H9 (cell line): ENCODE results near the gene MAP2K3. TPM values are rescaled to one million over a fixed set of nuclear protein-coding genes. Genes with fewer than 3 reads are reported as not detected.

Source experiments
- DNase-seq: peaks from one replicate; pipeline ENCODE4 v3.0.0-alpha.2; 2017
- H2AFZ ChIP-seq: one replicate; pipeline ENCODE4 v1.6.1; 2013; ENCODE audit warnings: mild to moderate bottlenecking, low read length, control low read depth, moderate library complexity
- H2AK5ac ChIP-seq: 2 replicates; pipeline ENCODE4 v1.6.1; 2013; ENCODE audit warnings: low read length, control low read depth, mixed read lengths; ENCODE audit not compliant: insufficient read length
- H2BK120ac ChIP-seq: one replicate; pipeline ENCODE4 v1.6.1; 2013; ENCODE audit warnings: low read depth, mild to moderate bottlenecking, low read length, control low read depth, inconsistent platforms; ENCODE audit not compliant: poor library complexity, severe bottlenecking
- H2BK12ac ChIP-seq: 2 replicates; pipeline ENCODE4 v1.6.1; 2013; ENCODE audit warnings: low read length, control low read depth, mixed read lengths, low read depth; ENCODE audit not compliant: insufficient read length
- H2BK15ac ChIP-seq: 2 replicates; pipeline ENCODE4 v1.6.1; 2013; ENCODE audit warnings: low read depth, low read length, control low read depth
- H2BK20ac ChIP-seq: one replicate; pipeline ENCODE4 v1.6.1; 2013; ENCODE audit warnings: low read depth, mild to moderate bottlenecking, low read length, control low read depth, inconsistent platforms; ENCODE audit not compliant: poor library complexity, severe bottlenecking
- H2BK5ac ChIP-seq: 2 replicates; pipeline ENCODE4 v1.6.1; 2013; ENCODE audit warnings: low read length, control low read depth, mixed read lengths; ENCODE audit not compliant: insufficient read length
- H3K14ac ChIP-seq: 2 replicates; pipeline ENCODE4 v1.6.1; 2013; ENCODE audit warnings: low read length, control low read depth; ENCODE audit not compliant: insufficient read depth
- H3K18ac ChIP-seq: 2 replicates; pipeline ENCODE4 v1.6.1; 2013; ENCODE audit warnings: low read depth, mild to moderate bottlenecking, mixed read lengths, low read length, control low read depth; ENCODE audit not compliant: insufficient read length
- H3K23ac ChIP-seq: 2 replicates; pipeline ENCODE4 v1.6.1; 2013; ENCODE audit warnings: low read length, control low read depth, mixed read lengths, low read depth; ENCODE audit not compliant: insufficient read length
- H3K23me2 ChIP-seq: 2 replicates; pipeline ENCODE4 v1.6.1; 2013; ENCODE audit warnings: low read depth, mild to moderate bottlenecking, mixed read lengths, low read length, control low read depth; ENCODE audit not compliant: insufficient read length, poor library complexity, severe bottlenecking
- H3K27ac ChIP-seq: 2 replicates; pipeline ENCODE4 v1.5.1; 2013; ENCODE audit warnings: low read length, control low read depth, mixed read lengths, low read depth; ENCODE audit not compliant: insufficient read length
- H3K27me3 ChIP-seq: 2 replicates; pipeline ENCODE4 v1.6.1; 2013; ENCODE audit warnings: low read length, control low read depth, inconsistent platforms; ENCODE audit not compliant: insufficient read depth
- H3K4ac ChIP-seq: 2 replicates; pipeline ENCODE4 v1.6.1; 2013; ENCODE audit warnings: low read depth, mild to moderate bottlenecking, control low read depth, inconsistent platforms, low read length, moderate library complexity
- H3K4me1 ChIP-seq: 2 replicates; pipeline ENCODE4 v1.6.1; 2013; ENCODE audit warnings: low read length, control low read depth, inconsistent platforms; ENCODE audit not compliant: insufficient read depth
- H3K4me2 ChIP-seq: 2 replicates; pipeline ENCODE4 v1.6.1; 2013; ENCODE audit warnings: low read length, control low read depth, mixed read lengths; ENCODE audit not compliant: insufficient read length, insufficient read depth
- H3K56ac ChIP-seq: 2 replicates; pipeline ENCODE4 v1.6.1; 2013; ENCODE audit warnings: low read depth, mild to moderate bottlenecking, mixed read lengths, low read length, control low read depth; ENCODE audit not compliant: insufficient read length
- H3K79me1 ChIP-seq: 2 replicates; pipeline ENCODE4 v1.6.1; 2013; ENCODE audit warnings: low read depth, mild to moderate bottlenecking, moderate library complexity, low read length, control low read depth, inconsistent platforms; ENCODE audit not compliant: insufficient read depth, poor library complexity, severe bottlenecking
- H3K79me2 ChIP-seq: 2 replicates; pipeline ENCODE4 v1.6.1; 2013; ENCODE audit warnings: low read length, control low read depth, inconsistent platforms; ENCODE audit not compliant: insufficient read depth
- H3K9ac ChIP-seq: 2 replicates; pipeline ENCODE4 v1.6.1; 2013; ENCODE audit warnings: low read length, control low read depth, mixed read lengths; ENCODE audit not compliant: insufficient read length; ENCODE audit errors: extremely low read depth
- H3K9me3 ChIP-seq: one replicate; pipeline ENCODE4 v1.6.1; 2013; ENCODE audit warnings: low read depth, low read length, inconsistent platforms; ENCODE audit not compliant: control insufficient read depth
- H3T11ph ChIP-seq: one replicate; pipeline ENCODE4 v1.6.1; 2013; ENCODE audit warnings: mild to moderate bottlenecking, low read length, control low read depth, inconsistent platforms
- H4K20me1 ChIP-seq: one replicate; pipeline ENCODE4 v1.6.1; 2013; ENCODE audit not compliant: control insufficient read depth, insufficient read length, insufficient read depth
- H4K5ac ChIP-seq: 2 replicates; pipeline ENCODE4 v1.6.1; 2013; ENCODE audit warnings: low read depth, mild to moderate bottlenecking, mixed read lengths, low read length, control low read depth; ENCODE audit not compliant: insufficient read length
- H4K8ac ChIP-seq: replicated peaks from 2 replicates; pipeline ENCODE4 v1.6.1; 2013; ENCODE audit warnings: low read length, control low read depth, mixed read lengths, low read depth; ENCODE audit not compliant: insufficient read length
- H4K91ac ChIP-seq: 2 replicates; pipeline ENCODE4 v1.6.1; 2013; ENCODE audit warnings: low read depth, mild to moderate bottlenecking, moderate library complexity, mixed read lengths, low read length, control low read depth; ENCODE audit not compliant: insufficient read length
- H3K27ac Mint-ChIP-seq, 3 experiments: 2 replicates in 2 of 3; 3 replicates in 1 of 3; pipeline ENCODE4 v1.8.0; 2020 to 2021; ENCODE audit warnings: mixed read lengths in 3 of 3, mild to moderate bottlenecking in 1 of 3, moderate library complexity in 1 of 3
- H3K27me3 Mint-ChIP-seq: 2 replicates; pipeline ENCODE4 v1.8.0; 2021; ENCODE audit warnings: low read depth, mild to moderate bottlenecking, moderate library complexity, mixed read lengths
- H3K36me3 Mint-ChIP-seq, 3 experiments: 2 replicates in 2 of 3; 3 replicates in 1 of 3; pipeline ENCODE4 v1.8.0; 2020 to 2021; ENCODE audit warnings: low read depth in 3 of 3, mixed read lengths in 3 of 3; ENCODE audit not compliant: insufficient read depth in 1 of 3
- H3K4me1 Mint-ChIP-seq, 2 experiments: 2 replicates each; pipeline ENCODE4 v1.8.0; 2020; ENCODE audit warnings: mixed read lengths in 2 of 2
- H3K4me3 Mint-ChIP-seq, 2 experiments: 2 replicates in 1 of 2; 3 replicates in 1 of 2; pipeline ENCODE4 v1.8.0; 2020 to 2021; ENCODE audit warnings: mild to moderate bottlenecking in 2 of 2, mixed read lengths in 2 of 2, moderate library complexity in 1 of 2
- H3K9me3 Mint-ChIP-seq, 2 experiments: 2 replicates in 1 of 2; 3 replicates in 1 of 2; pipeline ENCODE4 v1.8.0; 2020; ENCODE audit warnings: mild to moderate bottlenecking in 2 of 2, mixed read lengths in 2 of 2, moderate library complexity in 1 of 2
- WGBS: extraction: QIAGEN DNeasy Blood & Tissue Kit; methylation state at CpG from one replicate; pipeline ENCODE4 v1.1.7; 2013; ENCODE audit warnings: missing lambda C conversion rate, low lambda C conversion rate, mixed read lengths; ENCODE audit not compliant: insufficient read length; ENCODE audit errors: extremely low coverage; 5-methylcytosine and 5-hydroxymethylcytosine counted together
- total RNA-seq: library from RNA; stranded (reverse); gene quantifications from 2 replicates; pipeline ENCODE4 v1.2.1, GENCODE V29; 2021
- TF ChIP-seq, protein P1 (sequence below): fragments of 200-600 bp; sonication (generic); conservative IDR thresholded peaks from 3 replicates; pipeline ENCODE4 v1.8.0; 2021; ENCODE audit warnings: antibody characterized with exemption, mild to moderate bottlenecking

MAP2K3 gene
- total RNA-seq, 1 experiment from 2014 or later, result 26.1 TPM

DNA sequence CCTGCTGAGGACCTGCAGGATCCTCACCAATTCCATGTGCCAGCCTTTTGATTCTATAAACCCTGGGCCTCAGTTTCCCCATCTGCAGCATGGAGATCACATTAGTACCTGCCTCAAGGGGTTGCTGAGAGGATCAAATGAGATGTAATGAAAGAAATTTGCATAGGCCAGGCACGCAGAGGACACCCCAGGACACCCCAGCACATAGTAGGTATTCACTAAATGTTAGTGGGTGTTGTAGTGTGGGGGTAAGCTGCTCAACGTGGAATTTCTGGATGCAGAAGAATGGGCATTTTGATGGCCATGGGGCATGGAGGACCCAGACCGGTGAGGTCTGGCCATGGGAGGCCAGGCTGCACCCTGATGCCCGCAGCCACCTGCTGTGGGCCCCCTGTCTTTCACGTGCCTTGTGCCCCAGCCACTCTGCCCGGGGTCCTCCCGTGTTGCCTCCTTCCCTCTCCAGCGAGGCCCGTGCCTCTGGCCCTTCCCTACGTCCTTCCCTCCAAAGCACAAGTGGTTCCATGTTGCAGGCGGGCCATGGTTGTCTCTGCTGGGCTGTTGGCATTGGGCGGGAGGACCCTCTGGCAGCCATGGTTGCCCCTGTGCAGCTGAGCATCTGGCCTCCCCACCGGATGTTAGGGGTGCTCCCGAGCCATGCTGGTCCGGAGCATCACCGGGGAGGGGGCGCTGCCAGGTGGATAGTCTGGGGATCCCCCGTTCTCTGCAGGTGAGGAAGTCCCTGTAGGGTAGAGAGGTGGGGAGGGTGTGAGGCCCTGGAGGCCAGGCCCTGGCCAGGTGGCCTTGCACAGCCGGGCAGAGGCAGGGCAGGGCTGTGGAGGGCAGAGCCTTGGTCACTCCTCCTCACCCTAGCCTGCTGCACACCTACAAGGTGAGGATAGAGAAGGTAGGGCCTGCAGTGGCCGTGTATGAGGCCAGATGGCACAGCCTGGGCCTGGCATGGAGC is 8.6 kb downstream of the MAP2K3 start:
- Histone ChIP-seq H3K14ac (no peak overlapping the region), H3K4me2 (no peak overlapping the region), H3K27ac (no peak overlapping the region), H3K4ac (no peak overlapping the region), H3K23me2 (no peaks in the 10 kb centered on the region), H3K18ac (no peak overlapping the region), H2AK5ac (no peak overlapping the region), H3T11ph (no peak overlapping the region), H2BK12ac (no peak overlapping the region), H3K79me2 (0 out of 2 replicates have a peak, but pooled peaks cover 2% of the 10 kb centered on the region), H3K27me3 (no peaks in the 10 kb centered on the region), H3K9ac (no peak overlapping the region), H3K56ac (no peak overlapping the region), H4K91ac (no peak overlapping the region), H2BK15ac (no peak overlapping the region), H4K5ac (no peak overlapping the region), H3K9me3 (peaks cover 40% of the 10 kb centered on the region), H2BK120ac (no peak overlapping the region), H4K8ac (no peak overlapping the region), H3K79me1 (no peaks in the 10 kb centered on the region), H3K4me1 (no peaks in the 10 kb centered on the region), H2AFZ (no peak overlapping the region), H4K20me1 (no peaks in the 10 kb centered on the region), H2BK20ac (no peak overlapping the region), H2BK5ac (no peak overlapping the region), H3K23ac (no peak overlapping the region)
- Mint-ChIP-seq H3K36me3 (peaks cover 0 to 15% (median 11%) of the 10 kb centered on the region in 3 experiments; a peak in 5 of 7 replicates), H3K4me1 (no peaks in the 10 kb centered on the region), H3K9me3 (peaks cover 55 to 66% of the 10 kb centered on the region in 2 experiments), H3K27me3 (peaks cover 6% of the 10 kb centered on the region), H3K4me3 (no peak overlapping the region; a peak in 1 of 5 replicates), H3K27ac (no peak overlapping the region)
- WGBS, result no CpG with 5 or more reads among the region's 20 CpGs
- no peak for DNase-seq
- TF ChIP-seq, protein P1, sequence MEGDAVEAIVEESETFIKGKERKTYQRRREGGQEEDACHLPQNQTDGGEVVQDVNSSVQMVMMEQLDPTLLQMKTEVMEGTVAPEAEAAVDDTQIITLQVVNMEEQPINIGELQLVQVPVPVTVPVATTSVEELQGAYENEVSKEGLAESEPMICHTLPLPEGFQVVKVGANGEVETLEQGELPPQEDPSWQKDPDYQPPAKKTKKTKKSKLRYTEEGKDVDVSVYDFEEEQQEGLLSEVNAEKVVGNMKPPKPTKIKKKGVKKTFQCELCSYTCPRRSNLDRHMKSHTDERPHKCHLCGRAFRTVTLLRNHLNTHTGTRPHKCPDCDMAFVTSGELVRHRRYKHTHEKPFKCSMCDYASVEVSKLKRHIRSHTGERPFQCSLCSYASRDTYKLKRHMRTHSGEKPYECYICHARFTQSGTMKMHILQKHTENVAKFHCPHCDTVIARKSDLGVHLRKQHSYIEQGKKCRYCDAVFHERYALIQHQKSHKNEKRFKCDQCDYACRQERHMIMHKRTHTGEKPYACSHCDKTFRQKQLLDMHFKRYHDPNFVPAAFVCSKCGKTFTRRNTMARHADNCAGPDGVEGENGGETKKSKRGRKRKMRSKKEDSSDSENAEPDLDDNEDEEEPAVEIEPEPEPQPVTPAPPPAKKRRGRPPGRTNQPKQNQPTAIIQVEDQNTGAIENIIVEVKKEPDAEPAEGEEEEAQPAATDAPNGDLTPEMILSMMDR, result no peak
